Testis (tissue), 3 donors: ENCODE data around the gene LYSMD4. TPM values are rescaled to one million over a fixed set of nuclear protein-coding genes. Genes with fewer than 3 reads are reported as not detected.

ENCODE experiments used
- DNase-seq: peaks from one replicate; pipeline ENCODE4 v3.0.0-alpha.2; 2019
- H3K27ac ChIP-seq, 2 donors: fragments of 200-600 bp; sonication (generic); one replicate each; pipeline ENCODE4 v1.5.1; 2019
- H3K27me3 ChIP-seq: fragments of 200-600 bp; sonication (generic); one replicate; pipeline ENCODE4 v1.5.1; 2019
- H3K36me3 ChIP-seq: fragments of 200-600 bp; sonication (generic); one replicate; pipeline ENCODE4 v1.5.1; 2017; ENCODE audit warnings: low read depth; ENCODE audit errors: missing control alignments
- H3K4me1 ChIP-seq: fragments of 200-600 bp; sonication (generic); one replicate; pipeline ENCODE4 v1.5.1; 2019
- H3K4me3 ChIP-seq, 2 donors: fragments of 200-600 bp; sonication (generic); one replicate each; pipeline ENCODE4 v1.5.1; 2017 to 2019
- H3K9me3 ChIP-seq: fragments of 200-600 bp; sonication (generic); one replicate; pipeline ENCODE4 v1.5.1; 2017
- CTCF ChIP-seq, 3 experiments: fragments of 450-650 bp in 2 of 3; fragments of 200-600 bp in 1 of 3; sonication (generic) in 1 of 3; IDR thresholded peaks; one replicate each; pipeline ENCODE4 v1.5.1; 2016 to 2019; ENCODE audit warnings: antibody characterized with exemption in 3 of 3, mild to moderate bottlenecking in 2 of 3, moderate library complexity in 1 of 3
- POLR2A ChIP-seq: fragments of 450-650 bp; IDR thresholded peaks from one replicate; pipeline ENCODE4 v1.6.1; 2017; ENCODE audit warnings: antibody characterized with exemption, mild to moderate bottlenecking, moderate library complexity
- WGBS, 2 donors: methylation state at CpG; one replicate each; pipeline ENCODE4 v1.1.5; 2018; 5-methylcytosine and 5-hydroxymethylcytosine counted together
- intact Hi-C: fragments of 100-400 bp; cut with DNase I; formaldehyde crosslinking; loops from one replicate; pipeline ENCODE4 v1.15.1; 2023; ENCODE audit warnings: low total_unique reads
- polyA plus RNA-seq: library from polyadenylated mRNA; stranded (reverse); fragments of 350-450 nt; fragmentation: Illumina TruSeq; extraction: RNeasy Lipid Tissue Mini Kit (QIAGEN cat#74804); gene quantifications from one replicate; pipeline ENCODE4 v1.2.3, GENCODE V29; 2014; ENCODE audit warnings: low read depth, low replicate concordance; ENCODE audit not compliant: insufficient read depth
- total RNA-seq, 2 donors: library from RNA; depleted of rRNA; stranded (reverse); fragments of >200 nt; gene quantifications; one replicate each; pipeline ENCODE4 v1.2.3, GENCODE V29; 2016

Gene LYSMD4
- total and polyA plus RNA-seq, 3 donors from 2014 or later: 13.2 to 27.1 (median 23.6) TPM

DNA sequence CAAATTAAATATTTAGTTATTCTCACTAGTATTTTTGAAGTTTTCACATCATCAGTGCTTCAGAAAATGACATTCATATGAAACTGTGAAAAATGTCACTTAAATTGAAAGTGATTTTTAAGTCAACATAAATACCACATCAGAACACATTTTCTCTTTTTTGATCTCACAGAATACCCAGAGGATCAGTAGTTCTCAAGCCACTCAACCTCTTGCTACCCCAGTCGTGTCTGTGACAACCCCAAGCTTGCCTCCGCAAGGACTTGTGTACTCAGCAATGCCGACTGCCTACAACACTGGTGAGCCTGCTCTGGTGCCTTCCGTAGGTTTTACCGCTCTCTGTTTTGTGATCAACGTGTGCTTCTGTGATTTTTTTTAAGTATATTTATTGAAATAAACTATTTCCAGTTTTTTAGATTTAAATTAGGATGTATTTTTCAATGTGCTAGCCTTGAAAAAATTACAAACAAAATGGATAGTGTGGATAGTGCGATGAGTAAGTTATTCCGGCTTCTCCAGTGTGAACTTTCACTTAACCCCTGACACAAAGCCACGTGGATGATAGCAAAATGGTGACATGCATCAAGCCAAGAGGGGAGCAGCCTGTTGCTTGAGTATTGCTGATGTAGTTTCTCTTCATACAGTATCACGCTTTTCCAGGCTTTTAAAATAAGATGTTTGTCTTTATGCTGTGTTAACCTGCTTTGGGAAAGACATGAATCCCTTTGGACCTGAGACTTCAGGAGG, 26.5 kb downstream of the LYSMD4 start:
- peak overlapping the region in 1 of 2 donors; percentile 55 for H3K27ac ChIP-seq
- no peak for DNase-seq
- H3K27me3 ChIP-seq: no peaks in the 10 kb centered on the region
- H3K9me3 ChIP-seq: no peaks in the 10 kb centered on the region
- H3K4me3 ChIP-seq: no peak overlapping the region
- intact Hi-C loops: no loop called here
- WGBS, 2 donors: 88 to 91% methylated on average over 10 of the region's 10 CpGs
- no peaks in the 10 kb centered on the region for H3K36me3 ChIP-seq
- no peak for TF ChIP-seq POLR2A
- TF ChIP-seq CTCF (IDR thresholded peaks at IDR 0.05): no peak
- H3K4me1 ChIP-seq: peaks cover 19% of the 10 kb centered on the region

DNA sequence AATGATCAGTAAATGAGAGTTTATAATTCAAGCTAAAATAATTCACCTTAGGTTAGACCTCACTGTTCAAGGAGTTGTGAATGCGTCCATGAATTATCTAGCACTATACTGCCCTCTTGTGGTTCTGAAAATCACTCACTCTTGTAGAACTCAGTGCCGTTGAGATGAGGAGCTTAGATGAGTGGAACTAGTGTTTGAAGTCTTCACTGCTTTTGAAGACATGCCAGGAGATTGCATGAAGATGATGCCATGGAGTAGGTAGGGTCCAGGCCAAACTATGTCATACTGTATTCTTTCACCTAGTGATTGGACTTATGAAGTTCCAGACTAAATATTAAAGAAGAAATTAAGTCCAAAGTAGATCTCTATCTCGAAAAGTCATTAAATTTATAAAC, 28.8 kb downstream of the LYSMD4 start:
- H3K4me1 ChIP-seq: peaks cover 32% of the 10 kb centered on the region
- no peak overlapping the region for H3K4me3 ChIP-seq
- no peak for TF ChIP-seq POLR2A
- TF ChIP-seq CTCF (IDR thresholded peaks at IDR 0.05): peak; percentile 61 to 85 (median 82)
- H3K36me3 ChIP-seq: no peaks in the 10 kb centered on the region
- peak overlapping the region; percentile 84 to 88 for H3K27ac ChIP-seq
- intact Hi-C loops: no loop called here
- WGBS, 2 donors: 41 to 45% methylated on average over 3 of the region's 3 CpGs
- no peaks in the 10 kb centered on the region for H3K9me3 ChIP-seq
- H3K27me3 ChIP-seq: no peaks in the 10 kb centered on the region
- DNase-seq: peak; percentile 58

DNA sequence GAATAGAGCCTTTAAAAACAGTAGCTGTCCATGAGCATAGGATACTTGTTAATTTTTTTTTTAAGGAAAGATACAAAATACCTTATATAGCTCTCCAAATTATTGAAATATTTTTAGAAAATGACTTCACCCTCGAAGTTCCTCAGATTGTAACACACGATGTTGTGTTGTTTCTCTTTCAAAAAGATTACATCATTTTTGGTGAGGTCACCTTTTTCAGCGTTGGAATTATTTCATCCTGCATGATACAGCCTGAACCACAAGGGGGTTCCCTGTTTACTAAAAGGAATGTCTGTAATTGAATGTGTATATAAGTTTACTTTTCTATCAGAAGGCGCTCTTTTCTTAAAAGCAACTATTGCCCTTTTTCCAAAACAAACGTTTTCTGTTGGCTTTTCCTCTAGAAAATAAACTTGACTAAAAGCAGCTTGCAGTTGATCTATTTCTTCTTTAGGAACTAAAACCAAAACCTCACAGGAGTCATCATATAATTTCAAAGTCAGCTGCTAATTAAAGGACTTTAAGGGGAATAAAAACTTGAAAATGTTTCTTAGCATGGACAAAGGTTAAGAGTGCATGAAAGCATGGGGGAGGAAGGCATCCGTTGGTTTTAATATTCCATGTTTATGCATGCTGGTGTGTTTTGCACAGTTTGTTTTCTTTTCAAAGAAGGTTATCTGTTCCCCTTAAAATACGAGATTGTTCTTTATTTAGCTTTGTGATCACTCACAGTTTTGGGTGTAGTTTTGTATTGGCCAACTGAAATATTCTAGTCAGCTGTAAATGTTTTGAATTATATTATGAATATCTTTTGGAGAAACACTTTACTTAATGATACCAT, 29.4 kb downstream of the LYSMD4 start:
- WGBS, 2 donors: 16 to 26% methylated on average over 7 of the region's 7 CpGs
- H3K4me1 ChIP-seq: peaks cover 32% of the 10 kb centered on the region
- H3K9me3 ChIP-seq: no peaks in the 10 kb centered on the region
- H3K27ac ChIP-seq: peak overlapping the region; percentile 84 to 88
- DNase-seq: peak; percentile 31
- no peak overlapping the region for H3K4me3 ChIP-seq
- H3K36me3 ChIP-seq: no peaks in the 10 kb centered on the region
- H3K27me3 ChIP-seq: no peaks in the 10 kb centered on the region
- intact Hi-C loops: no loop called here
- no peak for TF ChIP-seq POLR2A
- TF ChIP-seq CTCF (IDR thresholded peaks at IDR 0.05): peak; percentile 58 to 79 (median 74)

- TF ChIP-seq CTCF (IDR thresholded peaks at IDR 0.05) (no peak), POLR2A (no peak)
- H3K4me3 ChIP-seq: no peak overlapping the region
- H3K36me3 ChIP-seq: no peaks in the 10 kb centered on the region
- DNase-seq: no peak
- intact Hi-C loops: no loop called here
- 33 to 38% methylated on average over 4 of the region's 4 CpGs for WGBS, 2 donors
- peak overlapping the region; percentile 84 to 88 for H3K27ac ChIP-seq
- H3K4me1 ChIP-seq: peaks cover 26% of the 10 kb centered on the region
- no peaks in the 10 kb centered on the region for H3K27me3 ChIP-seq
- no peaks in the 10 kb centered on the region for H3K9me3 ChIP-seq
Measured at GRCh38 chr15:99702895-99703602, 30.2 kb downstream of the LYSMD4 start.
